OCI-M2 (cell line): Measurements from ENCODE around the gene FUNDC2.

Experiments
- DNase-seq: peaks from one replicate; lab custom pipeline; 2025; ENCODE audit not compliant: unreplicated experiment; lab: John Stamatoyannopoulos, UW

Gene FUNDC2

DNA sequence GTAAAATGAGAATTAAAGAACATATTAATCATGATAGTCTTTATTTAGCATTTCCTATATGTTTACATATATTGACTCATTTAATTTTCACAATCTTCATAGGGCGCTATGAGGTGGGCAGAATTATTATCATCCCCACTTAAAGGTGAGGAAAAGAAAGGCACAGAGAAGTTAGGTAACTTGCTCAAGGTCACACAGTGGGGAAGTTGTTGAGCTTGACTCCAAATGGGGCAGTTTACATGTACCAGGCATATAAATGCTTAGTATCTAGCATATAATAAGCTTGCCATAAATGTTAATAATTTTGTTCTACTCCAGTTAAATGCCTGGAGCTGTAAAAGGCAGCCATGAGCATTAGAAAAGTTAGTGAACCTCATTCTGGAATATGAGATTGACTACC is 42.8 kb downstream of the FUNDC2 start:
- DNase-seq: no peak

DNA sequence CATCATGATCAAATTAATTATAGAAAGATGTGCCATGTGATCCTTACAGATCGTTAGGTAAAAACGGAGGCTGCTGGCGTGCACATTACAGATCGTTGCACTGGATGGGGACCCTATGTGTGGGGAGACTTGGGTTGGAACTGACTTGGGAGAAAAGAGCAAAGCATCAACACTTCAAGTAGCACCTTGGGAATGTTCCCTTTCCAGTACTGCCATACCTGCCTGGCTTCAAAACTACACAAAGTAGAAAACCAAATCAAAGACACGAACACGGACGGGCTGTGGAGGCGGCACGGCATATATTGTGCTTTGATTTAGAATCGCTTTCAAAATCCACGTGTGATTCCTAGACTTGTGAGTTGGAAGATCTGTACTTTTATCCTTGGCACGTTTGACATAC is 43.4 kb downstream of the FUNDC2 start:
- no peak for DNase-seq

DNA sequence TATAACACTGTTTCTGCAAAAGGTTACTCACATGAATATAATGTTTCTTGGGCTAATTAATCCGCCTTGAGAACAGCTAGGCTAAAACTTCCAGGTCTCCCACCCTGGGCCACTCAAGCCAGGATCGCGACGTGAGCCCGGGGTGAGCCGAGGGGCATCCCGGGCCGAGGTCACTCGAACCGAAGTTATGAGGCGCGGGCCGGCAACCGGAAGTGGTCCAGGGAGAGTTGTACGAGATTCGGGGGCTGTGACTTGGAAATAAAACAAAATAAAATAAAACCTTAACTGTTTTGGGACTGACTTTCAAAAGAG is 44.0 kb downstream of the FUNDC2 start:
- DNase-seq: no peak

DNA sequence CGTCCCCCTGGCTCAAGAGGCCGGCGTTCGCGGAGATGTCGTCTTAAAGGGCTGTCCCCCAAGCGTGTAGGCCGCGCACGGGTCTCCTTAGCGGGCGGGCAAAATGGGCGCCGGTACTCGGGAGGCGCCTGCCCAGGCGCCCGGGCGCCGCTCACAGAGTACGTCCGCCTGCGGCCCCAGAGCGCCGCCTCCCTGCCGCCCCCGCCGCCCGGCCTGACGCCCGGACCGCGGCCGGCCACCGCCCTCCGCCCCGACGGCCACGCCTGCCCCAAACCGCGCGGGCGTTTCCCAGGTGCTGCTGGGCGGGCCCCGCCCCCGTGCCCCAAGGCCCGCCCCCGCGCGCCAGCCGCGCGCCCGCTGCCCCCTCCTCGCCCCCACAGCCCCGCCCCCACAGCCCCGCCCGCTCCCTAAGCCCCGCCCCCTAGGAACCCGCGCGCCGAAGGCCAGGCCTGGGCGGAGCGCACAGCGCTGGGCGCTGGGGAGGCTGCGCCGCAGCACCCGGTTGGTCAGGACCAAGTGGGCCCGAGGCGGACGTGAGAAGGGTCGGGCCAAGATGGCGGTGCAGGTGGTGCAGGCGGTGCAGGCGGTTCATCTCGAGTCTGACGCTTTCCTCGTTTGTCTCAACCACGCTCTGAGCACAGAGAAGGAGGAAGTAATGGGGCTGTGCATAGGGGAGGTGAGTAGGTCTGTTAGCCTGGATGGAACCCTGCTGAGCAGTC is 44.5 kb downstream of the FUNDC2 start, which contains the start of the genes BRCC3, CMC4 and MTCP1:
Gene BRCC3 (plus strand): TSS at position 534 of the 719 bp plus-strand sequence. CDS start 20 bp downstream, at position 554.
Gene CMC4 (minus strand): TSS at position 162 of the 719 bp plus-strand sequence. CDS start 7,113 bp downstream, outside the sequence.
Gene MTCP1 (minus strand): TSS at position 162 of the 719 bp plus-strand sequence. CDS start 5,126 bp downstream, outside the sequence.
- DNase-seq: no peak

DNA sequence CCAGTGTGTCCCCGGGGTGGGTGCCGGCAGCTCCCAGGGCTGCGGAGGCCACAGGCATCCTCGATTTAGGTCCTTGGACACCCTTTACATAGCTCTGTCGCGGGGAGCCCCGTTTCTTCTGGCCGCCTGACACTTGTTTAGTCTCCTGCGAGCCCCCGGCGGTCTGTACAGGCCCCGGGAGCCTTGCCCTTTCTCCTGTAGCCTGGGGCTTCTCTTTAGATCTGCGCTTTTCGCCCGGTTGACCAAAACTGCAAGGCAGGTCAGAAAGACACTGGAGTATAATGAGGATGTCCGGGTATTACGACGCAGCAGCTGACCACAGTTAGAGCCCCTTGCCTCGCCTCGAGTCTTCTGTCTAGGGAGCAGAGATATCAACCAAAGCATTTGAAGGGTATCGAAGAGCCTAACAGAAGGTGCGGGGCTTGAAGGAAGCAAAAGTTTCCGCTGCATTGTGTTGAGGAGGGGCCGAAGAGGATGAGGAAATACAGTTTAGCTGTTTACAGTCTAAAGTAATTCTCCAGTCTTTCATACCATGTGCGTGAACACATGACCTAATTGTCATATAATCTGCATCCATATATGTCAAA is 45.1 kb downstream of the FUNDC2 start:
- no peak for DNase-seq

DNA sequence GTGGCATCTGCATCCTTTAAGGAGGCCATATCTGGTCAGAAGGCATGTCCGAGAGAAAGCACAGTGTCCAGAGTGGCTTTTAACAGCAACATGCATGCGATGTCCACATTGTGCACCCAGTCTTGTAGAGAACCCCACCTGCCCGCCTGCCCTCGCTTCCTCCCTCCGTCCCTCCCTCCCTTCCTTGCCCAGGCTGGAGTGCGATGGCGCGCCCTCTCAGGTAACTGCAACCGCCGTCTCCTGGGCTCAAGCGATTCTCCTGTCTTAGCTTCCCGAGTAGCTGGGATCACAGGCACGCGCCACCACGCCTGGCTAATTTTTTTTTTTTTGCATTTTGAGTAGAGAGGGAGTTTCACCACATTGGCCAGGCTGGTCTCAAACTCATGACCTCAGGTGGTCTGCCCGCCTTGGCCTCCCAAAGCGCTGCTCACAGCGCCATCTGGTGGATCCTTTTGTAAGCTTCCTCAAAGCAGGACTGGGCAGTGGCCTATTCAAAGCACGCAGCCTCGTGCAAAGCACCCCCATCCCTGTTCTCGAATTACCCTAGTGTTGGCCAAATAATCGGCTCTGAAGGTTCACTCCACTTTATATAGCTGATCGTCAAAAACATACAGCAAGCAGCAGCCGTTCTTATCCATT is 59.7 kb downstream of the FUNDC2 start:
- DNase-seq: no peak

DNA sequence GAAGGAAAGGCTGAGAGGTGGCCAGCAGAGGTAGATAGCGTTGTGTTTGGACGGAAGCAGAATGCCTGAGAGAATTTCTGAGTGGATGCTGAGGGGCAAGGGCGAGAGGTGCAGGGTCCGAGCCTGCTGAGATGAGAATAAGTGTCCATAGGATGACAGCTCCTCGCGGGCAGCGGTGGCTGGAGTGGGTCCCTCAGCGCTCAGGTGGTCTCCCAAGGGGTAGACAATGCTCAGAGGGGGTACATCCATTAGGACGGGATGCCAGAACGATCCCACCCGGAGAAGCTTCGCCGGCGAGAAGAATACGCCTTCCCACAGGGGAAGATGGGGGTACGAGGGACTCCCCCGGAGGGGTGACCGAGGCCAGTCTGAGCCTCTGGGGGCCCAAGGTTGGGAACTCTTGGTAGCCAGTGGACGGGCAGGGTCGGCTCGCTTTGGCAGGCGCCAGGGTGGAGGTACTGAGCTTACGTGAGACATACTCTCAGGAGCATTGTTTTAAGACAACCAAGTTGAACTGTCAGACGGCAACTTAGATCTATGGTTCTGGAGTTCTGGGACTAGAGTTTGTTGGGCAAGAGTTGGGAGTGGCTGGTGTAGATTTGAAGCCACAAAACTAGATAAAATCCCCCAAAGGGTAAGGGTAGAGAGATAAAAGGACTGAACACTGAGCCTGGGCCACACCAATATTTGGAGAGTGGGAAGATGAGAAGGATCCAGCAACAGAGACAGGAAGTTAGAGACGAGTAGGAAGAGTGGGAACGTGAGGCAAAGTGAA is 60.5 kb downstream of the FUNDC2 start:
- DNase-seq: no peak

DNA sequence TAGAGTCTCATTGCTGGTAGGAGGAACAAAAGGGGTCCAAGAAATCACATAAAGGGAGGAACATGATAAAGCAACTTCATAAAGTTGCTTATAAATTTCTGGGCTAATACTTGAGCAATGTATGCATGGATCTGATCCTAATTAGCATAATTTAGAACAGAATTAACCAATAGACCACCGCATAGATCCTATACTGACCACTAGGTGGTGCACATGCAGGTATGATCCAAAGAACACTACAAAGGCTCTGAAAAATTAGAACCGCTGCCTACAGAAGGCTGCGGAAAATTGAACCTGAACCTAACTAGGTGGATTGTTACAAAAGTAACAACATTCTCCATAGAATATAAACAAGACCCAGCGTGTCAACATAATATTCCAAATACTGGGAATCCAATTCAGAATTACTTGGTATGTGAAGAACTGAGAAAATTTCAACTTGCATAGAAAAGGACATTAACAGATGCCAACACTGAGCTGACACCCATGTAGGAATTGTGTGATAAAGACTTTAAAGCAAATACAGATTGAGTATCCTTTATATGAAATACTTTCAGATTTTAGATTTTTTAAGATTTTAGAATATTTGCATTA is 67.9 kb downstream of the FUNDC2 start:
- no peak for DNase-seq

DNA sequence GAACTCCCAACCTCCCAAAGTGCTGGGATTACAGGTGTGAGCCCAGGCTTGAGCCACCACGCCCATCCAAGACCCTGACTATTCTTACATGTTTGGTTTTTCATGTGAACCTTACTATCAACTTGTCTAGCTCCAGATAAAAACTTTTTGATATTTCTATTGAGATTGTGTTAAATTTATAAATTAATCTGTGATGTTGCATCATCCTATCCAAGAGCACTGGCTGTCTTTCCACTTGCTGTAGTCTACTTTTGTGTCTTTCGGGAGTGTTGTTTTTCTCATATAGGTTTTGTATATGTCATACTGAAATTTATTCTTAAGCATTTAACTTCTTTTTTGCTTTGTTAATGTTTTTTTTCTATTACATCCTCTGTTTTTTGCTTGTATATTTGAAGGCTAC is 79.3 kb downstream of the FUNDC2 start:
- DNase-seq: no peak

DNA sequence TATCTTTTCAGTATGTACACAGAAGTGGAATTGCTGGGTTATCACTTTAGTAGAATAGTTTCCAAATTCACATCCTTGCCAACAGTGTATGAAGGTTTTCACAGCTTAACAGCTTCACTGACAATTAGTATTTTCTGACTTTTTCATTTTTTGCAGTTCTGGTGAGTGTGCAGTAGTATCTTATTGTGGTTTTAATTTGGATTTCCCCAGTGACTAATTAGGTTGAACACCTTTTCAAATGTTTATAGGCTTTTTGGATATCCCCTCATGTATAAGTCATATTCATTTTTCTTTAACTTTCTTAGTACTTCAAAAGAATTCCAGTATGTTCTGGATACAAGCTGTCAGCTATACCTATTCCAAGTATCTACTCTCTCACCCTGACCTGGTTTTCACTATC is 81.8 kb downstream of the FUNDC2 start:
- no peak for DNase-seq
